Neural cell (in vitro differentiated cells): ENCODE data around the gene TIAM2. TPM values are rescaled to one million over a fixed set of nuclear protein-coding genes. Genes with fewer than 3 reads are reported as not detected.

Experiments used
- H2AFZ ChIP-seq: fragments of 200-600, 300-800 bp; sonication (generic), shearing (Covaris generic); 2 replicates; pipeline ENCODE4 v1.6.0; 2014; ENCODE audit warnings: low read depth, mild to moderate bottlenecking, antibody characterized with exemption, low read length, moderate library complexity
- H3F3A ChIP-seq: fragments of 200-600 bp; shearing (Covaris generic); 2 replicates; pipeline ENCODE4 v1.6.1; 2016; ENCODE audit warnings: mild to moderate bottlenecking, moderate library complexity, mixed read lengths, antibody characterized with exemption, low read length; ENCODE audit not compliant: insufficient read depth, poor library complexity, severe bottlenecking
- H3K27ac ChIP-seq: fragments of 200-600, 300-800 bp; sonication (generic), shearing (Covaris generic); 2 replicates; pipeline ENCODE4 v1.5.1; 2014; ENCODE audit warnings: mild to moderate bottlenecking, low read length, moderate library complexity
- H3K27me3 ChIP-seq: fragments of 300-800, 200-600 bp; sonication (generic), shearing (Covaris generic); 2 replicates; pipeline ENCODE4 v1.6.0; 2014; ENCODE audit warnings: mild to moderate bottlenecking, low read depth, low read length, moderate library complexity; ENCODE audit not compliant: insufficient read depth
- H3K36me3 ChIP-seq: fragments of 300-800, 200-600 bp; sonication (generic), shearing (Covaris generic); 2 replicates; pipeline ENCODE4 v1.5.1; 2014; ENCODE audit warnings: mild to moderate bottlenecking, antibody characterized with exemption, low read length, moderate library complexity; ENCODE audit not compliant: insufficient read depth
- H3K4me2 ChIP-seq: fragments of 300-800, 200-600 bp; sonication (generic), shearing (Covaris generic); 2 replicates; pipeline ENCODE4 v1.6.0; 2014; ENCODE audit warnings: mild to moderate bottlenecking, low read length
- H3K4me3 ChIP-seq: fragments of 300-800, 200-600 bp; sonication (generic), shearing (Covaris generic); 2 replicates; pipeline ENCODE4 v1.5.1; 2014; ENCODE audit warnings: mild to moderate bottlenecking, low read length, moderate library complexity
- H3K79me2 ChIP-seq: fragments of 200-600 bp; shearing (Covaris generic); replicated peaks from 2 replicates; pipeline ENCODE4 v1.6.0; 2014; ENCODE audit warnings: mild to moderate bottlenecking, low read length, moderate library complexity; ENCODE audit not compliant: insufficient read depth
- H3K9ac ChIP-seq: fragments of 300-800, 200-600 bp; sonication (generic), shearing (Covaris generic); 2 replicates; pipeline ENCODE4 v1.6.1; 2016; ENCODE audit warnings: mild to moderate bottlenecking, low read length, mixed read lengths
- H3K9me2 ChIP-seq: fragments of 200-600 bp; shearing (Covaris generic); 2 replicates; pipeline ENCODE4 v1.6.1; 2016; ENCODE audit warnings: mild to moderate bottlenecking, low read length, mixed read lengths; ENCODE audit not compliant: insufficient read depth
- H3K9me3 ChIP-seq: fragments of 200-600, 300-800 bp; sonication (generic), shearing (Covaris generic); 2 replicates; pipeline ENCODE4 v1.6.1; 2016; ENCODE audit warnings: mild to moderate bottlenecking, mixed run types, low read length, moderate library complexity, mixed read lengths
- H4K20me1 ChIP-seq: fragments of 200-600 bp; shearing (Covaris generic); 2 replicates; pipeline ENCODE4 v1.6.1; 2016; ENCODE audit warnings: mild to moderate bottlenecking, mixed run types; ENCODE audit not compliant: insufficient read depth
- EP300 ChIP-seq: fragments of 450-650 bp; conservative IDR thresholded peaks from 2 replicates; pipeline ENCODE4 v1.6.1; 2014; ENCODE audit warnings: antibody characterized with exemption, mild to moderate bottlenecking, moderate library complexity; ENCODE audit not compliant: poor library complexity, severe bottlenecking
- EZH2 ChIP-seq: fragments of 200-600, 300-800 bp; shearing (Covaris generic), sonication (generic); IDR thresholded peaks from 2 replicates; pipeline ENCODE4 v1.6.1; 2014; ENCODE audit warnings: antibody characterized with exemption, low read length, borderline replicate concordance, mild to moderate bottlenecking; ENCODE audit not compliant: insufficient read depth, poor library complexity, severe bottlenecking
- MXI1 ChIP-seq: fragments of 450-650 bp; conservative IDR thresholded peaks from 2 replicates; pipeline ENCODE4 v1.6.1; 2014; ENCODE audit warnings: antibody characterized with exemption, mild to moderate bottlenecking; ENCODE audit not compliant: poor library complexity, severe bottlenecking
- POLR2AphosphoS5 ChIP-seq: IDR thresholded peaks from 2 replicates; pipeline ENCODE4 v1.6.1; 2012
- RAD21 ChIP-seq: fragments of 450-650 bp; conservative IDR thresholded peaks from 2 replicates; pipeline ENCODE4 v1.6.1; 2014; ENCODE audit warnings: antibody characterized with exemption, mild to moderate bottlenecking, moderate library complexity
- SMC3 ChIP-seq: fragments of 450-650 bp; conservative IDR thresholded peaks from 2 replicates; pipeline ENCODE4 v1.6.1; 2014; ENCODE audit warnings: antibody characterized with exemption, mild to moderate bottlenecking, moderate library complexity; ENCODE audit not compliant: poor library complexity
- TAF1 ChIP-seq: IDR thresholded peaks from 2 replicates; pipeline ENCODE4 v1.6.1; 2012; ENCODE audit warnings: low read depth
- polyA plus RNA-seq: library from polyadenylated mRNA; depleted of rRNA; stranded (reverse); fragments of >200 nt; gene quantifications from 2 replicates; pipeline ENCODE4 v1.2.3, GENCODE V29; 2014
- TF ChIP-seq, protein P1 (sequence below): IDR thresholded peaks from 2 replicates; pipeline ENCODE4 v1.6.1; 2012; ENCODE audit warnings: borderline replicate concordance
- TF ChIP-seq, protein P2 (sequence below): fragments of 450-650 bp; IDR thresholded peaks from 2 replicates; pipeline ENCODE4 v1.5.1; 2014; ENCODE audit warnings: antibody characterized with exemption, mild to moderate bottlenecking, moderate library complexity; ENCODE audit not compliant: poor library complexity, severe bottlenecking

TIAM2 gene
- polyA plus RNA-seq, 1 donor from 2014 or later = 73.3 TPM

DNA sequence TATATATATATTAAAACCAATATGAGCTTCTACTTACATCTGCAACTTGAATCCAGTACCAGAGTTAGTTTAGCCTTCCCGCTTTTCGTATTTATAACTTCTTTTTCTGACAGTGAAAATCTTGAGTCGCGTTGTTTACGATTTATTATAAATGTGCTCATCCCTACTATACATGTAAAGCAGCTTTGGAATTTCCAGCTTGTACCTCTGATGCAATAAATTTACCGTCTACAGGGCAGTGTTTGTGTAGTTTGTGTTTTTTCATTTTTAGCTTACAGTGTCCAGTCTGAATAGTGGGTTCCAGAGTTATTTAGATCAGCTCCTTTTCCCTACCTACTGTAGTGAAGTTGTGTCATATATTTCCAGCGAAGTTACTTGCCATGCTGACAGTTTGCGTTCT lies 66.3 kb downstream of the TIAM2 start:
- Histone ChIP-seq H3F3A (no peaks in the 10 kb centered on the region), H3K4me3 (no peak overlapping the region), H3K27ac (no peak overlapping the region), H3K36me3 (no peaks in the 10 kb centered on the region), H3K9me2 (no peaks in the 10 kb centered on the region), H4K20me1 (no peaks in the 10 kb centered on the region), H3K27me3 (no peaks in the 10 kb centered on the region), H3K79me2 (no peaks in the 10 kb centered on the region), H2AFZ (no peak overlapping the region), H3K9me3 (no peaks in the 10 kb centered on the region), H3K4me2 (no peak overlapping the region), H3K9ac (no peak overlapping the region)
- TF ChIP-seq, protein P1, sequence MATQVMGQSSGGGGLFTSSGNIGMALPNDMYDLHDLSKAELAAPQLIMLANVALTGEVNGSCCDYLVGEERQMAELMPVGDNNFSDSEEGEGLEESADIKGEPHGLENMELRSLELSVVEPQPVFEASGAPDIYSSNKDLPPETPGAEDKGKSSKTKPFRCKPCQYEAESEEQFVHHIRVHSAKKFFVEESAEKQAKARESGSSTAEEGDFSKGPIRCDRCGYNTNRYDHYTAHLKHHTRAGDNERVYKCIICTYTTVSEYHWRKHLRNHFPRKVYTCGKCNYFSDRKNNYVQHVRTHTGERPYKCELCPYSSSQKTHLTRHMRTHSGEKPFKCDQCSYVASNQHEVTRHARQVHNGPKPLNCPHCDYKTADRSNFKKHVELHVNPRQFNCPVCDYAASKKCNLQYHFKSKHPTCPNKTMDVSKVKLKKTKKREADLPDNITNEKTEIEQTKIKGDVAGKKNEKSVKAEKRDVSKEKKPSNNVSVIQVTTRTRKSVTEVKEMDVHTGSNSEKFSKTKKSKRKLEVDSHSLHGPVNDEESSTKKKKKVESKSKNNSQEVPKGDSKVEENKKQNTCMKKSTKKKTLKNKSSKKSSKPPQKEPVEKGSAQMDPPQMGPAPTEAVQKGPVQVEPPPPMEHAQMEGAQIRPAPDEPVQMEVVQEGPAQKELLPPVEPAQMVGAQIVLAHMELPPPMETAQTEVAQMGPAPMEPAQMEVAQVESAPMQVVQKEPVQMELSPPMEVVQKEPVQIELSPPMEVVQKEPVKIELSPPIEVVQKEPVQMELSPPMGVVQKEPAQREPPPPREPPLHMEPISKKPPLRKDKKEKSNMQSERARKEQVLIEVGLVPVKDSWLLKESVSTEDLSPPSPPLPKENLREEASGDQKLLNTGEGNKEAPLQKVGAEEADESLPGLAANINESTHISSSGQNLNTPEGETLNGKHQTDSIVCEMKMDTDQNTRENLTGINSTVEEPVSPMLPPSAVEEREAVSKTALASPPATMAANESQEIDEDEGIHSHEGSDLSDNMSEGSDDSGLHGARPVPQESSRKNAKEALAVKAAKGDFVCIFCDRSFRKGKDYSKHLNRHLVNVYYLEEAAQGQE = no peak
- TF ChIP-seq SMC3 (no peak), EP300 (no peak), MXI1 (no peak), POLR2AphosphoS5 (no peak), TAF1 (no peak)
- TF ChIP-seq, protein P2, sequence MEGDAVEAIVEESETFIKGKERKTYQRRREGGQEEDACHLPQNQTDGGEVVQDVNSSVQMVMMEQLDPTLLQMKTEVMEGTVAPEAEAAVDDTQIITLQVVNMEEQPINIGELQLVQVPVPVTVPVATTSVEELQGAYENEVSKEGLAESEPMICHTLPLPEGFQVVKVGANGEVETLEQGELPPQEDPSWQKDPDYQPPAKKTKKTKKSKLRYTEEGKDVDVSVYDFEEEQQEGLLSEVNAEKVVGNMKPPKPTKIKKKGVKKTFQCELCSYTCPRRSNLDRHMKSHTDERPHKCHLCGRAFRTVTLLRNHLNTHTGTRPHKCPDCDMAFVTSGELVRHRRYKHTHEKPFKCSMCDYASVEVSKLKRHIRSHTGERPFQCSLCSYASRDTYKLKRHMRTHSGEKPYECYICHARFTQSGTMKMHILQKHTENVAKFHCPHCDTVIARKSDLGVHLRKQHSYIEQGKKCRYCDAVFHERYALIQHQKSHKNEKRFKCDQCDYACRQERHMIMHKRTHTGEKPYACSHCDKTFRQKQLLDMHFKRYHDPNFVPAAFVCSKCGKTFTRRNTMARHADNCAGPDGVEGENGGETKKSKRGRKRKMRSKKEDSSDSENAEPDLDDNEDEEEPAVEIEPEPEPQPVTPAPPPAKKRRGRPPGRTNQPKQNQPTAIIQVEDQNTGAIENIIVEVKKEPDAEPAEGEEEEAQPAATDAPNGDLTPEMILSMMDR = no peak

DNA sequence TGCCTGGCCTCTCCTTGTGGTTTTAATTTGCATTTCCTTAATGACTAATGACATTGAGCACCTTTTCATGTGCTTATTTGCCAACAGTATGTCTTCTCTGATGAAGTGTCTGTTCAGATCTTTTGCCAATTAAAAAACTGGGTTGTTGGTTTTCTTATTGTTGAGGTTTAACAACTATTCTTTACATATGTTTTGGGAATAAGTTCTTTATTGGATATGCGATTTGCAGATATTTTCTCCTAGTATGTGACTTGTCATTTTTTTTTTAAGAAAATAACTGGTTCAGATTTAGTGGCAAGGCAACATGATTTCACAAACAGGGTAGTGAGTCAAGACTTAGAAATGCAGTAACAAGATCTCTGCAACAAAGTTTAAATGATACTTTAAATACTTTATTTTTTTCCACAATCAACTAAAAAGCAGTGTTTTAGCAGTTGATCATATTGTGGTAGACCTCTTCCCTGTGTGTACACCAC lies 67.8 kb downstream of the TIAM2 start:
- Histone ChIP-seq H3K79me2 (no peaks in the 10 kb centered on the region), H3K36me3 (no peaks in the 10 kb centered on the region), H4K20me1 (no peaks in the 10 kb centered on the region), H3K27me3 (no peaks in the 10 kb centered on the region), H2AFZ (no peak overlapping the region), H3K9me3 (no peaks in the 10 kb centered on the region), H3K4me3 (no peak overlapping the region), H3K4me2 (no peak overlapping the region), H3F3A (no peaks in the 10 kb centered on the region), H3K9me2 (no peaks in the 10 kb centered on the region), H3K9ac (no peak overlapping the region), H3K27ac (no peak overlapping the region)
- TF ChIP-seq, protein P2 = no peak
- no peak for TF ChIP-seq RAD21
- TF ChIP-seq TAF1 = no peak
- TF ChIP-seq SMC3 = no peak
- no peak for TF ChIP-seq EZH2
- no peak for TF ChIP-seq MXI1
- TF ChIP-seq EP300 = no peak
- TF ChIP-seq, protein P1 = no peak
- TF ChIP-seq POLR2AphosphoS5 = no peak
